Right atrium auricular region (tissue), 2 donors: ENCODE measurements around the gene POC1A. TPM values are rescaled to one million over a fixed set of nuclear protein-coding genes. Genes with fewer than 3 reads are reported as not detected.

Experiments
- DNase-seq: peaks from one replicate; pipeline ENCODE4 v3.0.0-alpha.2; 2019; ENCODE audit warnings: low spot score
- H3K27ac ChIP-seq, 2 donors: fragments of 200-600 bp; sonication (generic); 1 replicate in 1 of 2; 2 replicates in 1 of 2; pipeline ENCODE4 v1.5.1; 2016 to 2019
- H3K27me3 ChIP-seq, 2 donors: fragments of 200-600 bp; sonication (generic); one replicate each; pipeline versions ENCODE4 v1.5.1 to v1.6.0; 2017 to 2019
- H3K36me3 ChIP-seq: fragments of 200-600 bp; sonication (generic); one replicate; pipeline ENCODE4 v1.5.1; 2016
- H3K4me1 ChIP-seq, 2 donors: fragments of 200-600 bp; sonication (generic); one replicate each; pipeline versions ENCODE4 v1.5.1 to v1.6.0; 2017 to 2019
- H3K4me3 ChIP-seq, 2 donors: fragments of 200-600 bp; sonication (generic); 1 replicate in 1 of 2; 2 replicates in 1 of 2; pipeline ENCODE4 v1.5.1; 2017 to 2019; ENCODE audit warnings: mild to moderate bottlenecking in 1 of 2, moderate library complexity in 1 of 2
- H3K9me3 ChIP-seq, 2 donors: fragments of 200-600 bp; sonication (generic); one replicate each; pipeline ENCODE4 v1.5.1; 2019
- total RNA-seq, 2 donors: library from RNA; depleted of rRNA; stranded (reverse); fragments of >200 nt; gene quantifications; one replicate each; pipeline ENCODE4 v1.1.0, GENCODE V29; 2016
- TF ChIP-seq, protein P1 (sequence below), 2 donors: fragments of 200-600 bp; sonication (generic); IDR thresholded peaks; one replicate each; pipeline ENCODE4 v1.5.1; 2019; ENCODE audit warnings: antibody characterized with exemption in 2 of 2

The POC1A gene
- total RNA-seq, 2 donors from 2014 or later, result 0.47 to 0.78 TPM

DNA sequence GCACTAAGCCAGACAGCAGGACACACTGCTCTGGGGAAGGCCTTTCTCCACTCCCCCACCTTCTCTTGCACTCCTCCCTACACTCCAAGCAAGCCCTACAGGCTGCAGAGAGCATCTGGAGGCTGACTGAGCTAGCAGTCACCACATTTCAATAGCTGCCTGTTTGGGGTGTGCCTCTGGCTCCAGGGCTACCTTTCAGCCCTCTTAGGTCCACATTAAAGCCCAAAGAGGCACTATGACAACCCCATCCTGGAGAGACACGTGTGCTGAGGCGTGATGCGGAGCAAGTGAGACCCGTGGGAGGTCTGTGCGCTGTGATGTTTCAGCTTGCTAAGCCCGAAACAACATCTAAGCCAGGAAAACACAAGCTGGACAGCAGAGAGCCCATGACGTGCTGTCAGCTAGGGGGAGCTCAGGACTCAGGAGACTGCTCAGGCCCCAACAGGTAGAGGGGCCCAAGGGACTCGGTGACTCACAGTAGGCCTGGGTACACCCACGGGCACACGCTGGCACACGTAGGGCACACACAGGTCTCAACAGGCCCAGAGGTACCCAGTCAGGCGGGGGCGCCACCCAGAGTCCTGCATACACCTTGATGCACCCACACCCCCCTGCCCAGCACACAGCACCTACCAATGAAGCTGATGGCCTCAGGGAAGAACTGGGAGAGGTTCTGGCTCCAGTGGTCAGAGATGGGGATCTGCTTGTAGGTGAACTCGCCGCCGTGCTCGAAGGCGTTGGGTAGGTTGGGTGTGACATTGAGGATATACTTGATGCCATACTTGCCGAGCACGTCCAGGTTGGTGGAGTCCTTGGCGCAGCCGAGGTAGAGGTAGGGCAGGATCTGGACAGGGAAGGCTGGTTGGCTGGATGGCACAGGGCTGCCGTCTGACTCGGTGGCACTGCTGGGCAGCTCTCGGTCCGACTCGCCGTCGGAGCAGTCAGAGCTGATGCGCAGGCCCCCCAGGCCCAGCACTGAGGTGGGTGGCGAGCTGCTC, 100.6 kb downstream of the POC1A start:
- no peak for DNase-seq

DNA sequence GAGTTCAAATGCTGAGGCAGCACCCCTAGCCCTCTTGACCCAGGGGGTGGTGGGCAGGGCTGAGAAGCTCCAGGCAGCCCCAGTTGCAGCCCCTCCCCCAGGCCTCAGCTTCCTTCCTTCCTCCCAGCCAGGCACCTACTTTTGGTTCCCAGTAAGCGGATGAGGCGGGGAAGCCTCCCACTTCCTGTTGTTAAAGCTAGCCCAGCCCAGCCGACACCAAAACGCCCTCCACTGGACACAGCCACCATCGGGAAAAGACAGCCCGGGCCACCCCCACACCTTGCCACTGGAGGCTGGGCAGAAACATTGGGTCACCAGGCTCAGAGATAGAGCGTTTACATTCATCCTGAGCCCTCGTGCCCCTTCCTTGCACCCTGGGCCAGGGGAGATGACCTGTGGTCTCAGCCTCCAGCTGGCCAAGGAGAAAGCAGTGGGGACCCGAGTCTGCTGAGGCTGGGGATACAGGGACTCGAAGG, 101.4 kb downstream of the POC1A start:
- Histone ChIP-seq H3K36me3 (peaks cover 44% of the 10 kb centered on the region), H3K4me1 (peaks cover 0 to 71% of the 10 kb centered on the region in 2 donors), H3K9me3 (no peaks in the 10 kb centered on the region), H3K27me3 (no peaks in the 10 kb centered on the region), H3K4me3 (peak overlapping the region in 1 of 2 donors; percentile 65), H3K27ac (peak overlapping the region; percentile 94 to 97)
- TF ChIP-seq, protein P1, sequence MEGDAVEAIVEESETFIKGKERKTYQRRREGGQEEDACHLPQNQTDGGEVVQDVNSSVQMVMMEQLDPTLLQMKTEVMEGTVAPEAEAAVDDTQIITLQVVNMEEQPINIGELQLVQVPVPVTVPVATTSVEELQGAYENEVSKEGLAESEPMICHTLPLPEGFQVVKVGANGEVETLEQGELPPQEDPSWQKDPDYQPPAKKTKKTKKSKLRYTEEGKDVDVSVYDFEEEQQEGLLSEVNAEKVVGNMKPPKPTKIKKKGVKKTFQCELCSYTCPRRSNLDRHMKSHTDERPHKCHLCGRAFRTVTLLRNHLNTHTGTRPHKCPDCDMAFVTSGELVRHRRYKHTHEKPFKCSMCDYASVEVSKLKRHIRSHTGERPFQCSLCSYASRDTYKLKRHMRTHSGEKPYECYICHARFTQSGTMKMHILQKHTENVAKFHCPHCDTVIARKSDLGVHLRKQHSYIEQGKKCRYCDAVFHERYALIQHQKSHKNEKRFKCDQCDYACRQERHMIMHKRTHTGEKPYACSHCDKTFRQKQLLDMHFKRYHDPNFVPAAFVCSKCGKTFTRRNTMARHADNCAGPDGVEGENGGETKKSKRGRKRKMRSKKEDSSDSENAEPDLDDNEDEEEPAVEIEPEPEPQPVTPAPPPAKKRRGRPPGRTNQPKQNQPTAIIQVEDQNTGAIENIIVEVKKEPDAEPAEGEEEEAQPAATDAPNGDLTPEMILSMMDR (IDR thresholded peaks at IDR 0.05), result peak; percentile 43 to 73
- DNase-seq, result peak; percentile 94

More for the DNA sequence above, 100.6 kb downstream of the POC1A start:
- TF ChIP-seq, protein P1 (IDR thresholded peaks at IDR 0.05), result peak in 1 of 2 donors; percentile 47
- Histone ChIP-seq H3K4me3 (peak overlapping the region in 1 of 2 donors; percentile 65), H3K27ac (peak overlapping the region; percentile 94 to 97), H3K27me3 (no peaks in the 10 kb centered on the region), H3K9me3 (no peaks in the 10 kb centered on the region), H3K4me1 (peaks cover 0 to 66% of the 10 kb centered on the region in 2 donors), H3K36me3 (peaks cover 39% of the 10 kb centered on the region)

DNA sequence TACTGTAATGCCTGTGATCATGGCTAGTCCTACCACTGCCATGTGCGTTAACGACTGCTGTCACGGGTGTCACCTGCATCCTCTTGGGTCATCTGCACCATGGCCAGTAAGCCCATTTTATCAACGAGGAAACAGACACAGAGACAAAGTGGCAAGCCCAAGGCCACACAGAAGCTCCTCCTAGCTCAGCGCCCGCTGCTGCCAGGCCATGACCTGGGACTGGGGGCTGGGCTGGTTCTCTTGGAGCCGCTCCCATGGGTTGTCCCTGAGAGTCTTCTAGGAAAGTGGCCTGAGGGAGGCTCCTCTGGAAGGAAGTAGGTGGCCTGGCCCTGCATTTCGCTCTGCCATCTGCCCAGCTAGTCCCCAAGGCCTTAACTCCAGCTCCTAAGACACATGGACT, 102.8 kb downstream of the POC1A start:
- Histone ChIP-seq H3K27me3 (no peaks in the 10 kb centered on the region), H3K9me3 (no peaks in the 10 kb centered on the region), H3K4me3 (no peak overlapping the region), H3K4me1 (peaks cover 0 to 75% of the 10 kb centered on the region in 2 donors), H3K27ac (peak overlapping the region; percentile 94 to 97), H3K36me3 (peaks cover 44% of the 10 kb centered on the region)
- TF ChIP-seq, protein P1 (IDR thresholded peaks at IDR 0.05), result no peak
- no peak for DNase-seq

DNA sequence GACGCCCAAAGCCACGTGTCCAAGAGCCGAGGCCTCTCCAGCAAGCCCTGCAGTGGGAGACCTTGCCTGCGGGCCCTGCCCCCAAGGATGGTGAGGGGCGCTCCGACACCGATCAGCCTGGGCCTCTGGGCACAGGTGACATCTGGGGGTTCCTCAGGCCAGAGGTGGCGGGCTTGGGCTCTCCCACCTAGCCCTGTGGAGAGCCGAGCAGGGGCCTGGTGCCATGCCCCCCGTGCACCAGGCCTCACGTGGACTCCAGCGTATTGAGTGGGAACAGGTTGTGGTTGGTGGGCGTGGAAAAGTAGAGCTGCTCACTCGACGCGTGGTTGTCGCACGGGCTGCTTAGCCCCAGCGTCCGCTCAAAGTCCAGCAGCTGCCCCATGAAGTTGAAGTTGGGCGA, 103.7 kb downstream of the POC1A start:
- Histone ChIP-seq H3K27me3 (no peaks in the 10 kb centered on the region), H3K9me3 (no peaks in the 10 kb centered on the region), H3K36me3 (peaks cover 44% of the 10 kb centered on the region), H3K4me3 (no peak overlapping the region), H3K27ac (peak overlapping the region; percentile 26 to 94), H3K4me1 (peaks cover 0 to 84% of the 10 kb centered on the region in 2 donors)
- no peak for DNase-seq
- TF ChIP-seq, protein P1 (IDR thresholded peaks at IDR 0.05), result no peak

DNA sequence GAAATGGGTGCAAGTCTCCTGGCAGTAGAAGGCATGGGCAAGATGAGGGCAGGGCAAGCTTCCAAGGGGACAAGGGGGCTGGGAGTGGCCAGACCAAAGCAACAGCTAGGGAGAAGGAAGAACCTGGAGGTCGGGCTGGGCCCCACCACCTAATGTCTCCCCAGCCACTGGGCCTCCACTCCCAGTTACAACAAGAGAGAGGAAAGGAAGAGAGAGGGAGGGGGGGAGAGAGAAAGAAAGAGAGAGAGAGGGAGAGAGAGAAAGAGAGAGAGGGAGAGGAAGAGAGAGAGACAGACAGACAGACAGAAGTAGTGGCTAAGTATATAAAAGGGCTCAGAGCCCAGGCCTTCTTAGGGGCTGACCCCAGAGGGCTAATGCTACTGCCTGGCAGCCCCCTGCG, 104.7 kb downstream of the POC1A start:
- Histone ChIP-seq H3K4me1 (peaks cover 0 to 85% of the 10 kb centered on the region in 2 donors), H3K4me3 (no peak overlapping the region), H3K27ac (peak overlapping the region; percentile 15 to 32), H3K36me3 (peaks cover 44% of the 10 kb centered on the region), H3K27me3 (no peaks in the 10 kb centered on the region), H3K9me3 (no peaks in the 10 kb centered on the region)
- no peak for DNase-seq
- TF ChIP-seq, protein P1 (IDR thresholded peaks at IDR 0.05), result no peak
